NB4 (cell line): ENCODE data around the gene MIA2.

Source experiments
- POLR2A ChIP-seq: IDR thresholded peaks from 2 replicates; pipeline ENCODE4 v1.6.1; 2011; ENCODE audit warnings: mild to moderate bottlenecking; ENCODE audit not compliant: insufficient read length; ENCODE audit errors: extremely low read depth
- TF ChIP-seq, protein P1 (sequence below): IDR thresholded peaks from one replicate; pipeline ENCODE4 v1.5.1; 2012; ENCODE audit warnings: low read depth, low read length

DNA sequence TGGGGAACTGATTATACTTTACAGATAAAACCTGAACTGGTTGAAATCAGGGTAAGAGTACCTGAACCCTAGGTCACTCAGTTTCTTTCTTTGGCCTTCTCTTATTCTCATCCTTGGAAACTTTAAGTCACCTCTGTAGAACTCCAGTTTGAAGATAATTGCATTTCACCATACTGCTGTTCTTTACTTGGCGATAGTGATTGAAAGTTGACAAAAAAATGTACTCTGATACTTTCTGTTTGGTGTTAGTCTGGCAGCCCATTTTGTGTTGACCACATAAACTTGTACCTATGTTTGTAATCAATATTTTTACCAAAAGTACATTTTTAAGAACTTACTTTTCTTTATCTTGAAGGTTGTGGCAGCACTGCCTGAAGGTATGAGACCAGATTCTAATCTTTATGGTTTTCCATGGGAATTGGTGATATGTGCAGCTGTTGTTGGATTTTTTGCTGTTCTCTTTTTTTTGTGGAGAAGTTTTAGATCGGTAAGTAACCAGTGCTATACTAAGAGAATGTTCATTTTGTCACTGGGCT is 42.9 kb downstream of the MIA2 start:
- TF ChIP-seq POLR2A: no peak
- TF ChIP-seq, protein P1, sequence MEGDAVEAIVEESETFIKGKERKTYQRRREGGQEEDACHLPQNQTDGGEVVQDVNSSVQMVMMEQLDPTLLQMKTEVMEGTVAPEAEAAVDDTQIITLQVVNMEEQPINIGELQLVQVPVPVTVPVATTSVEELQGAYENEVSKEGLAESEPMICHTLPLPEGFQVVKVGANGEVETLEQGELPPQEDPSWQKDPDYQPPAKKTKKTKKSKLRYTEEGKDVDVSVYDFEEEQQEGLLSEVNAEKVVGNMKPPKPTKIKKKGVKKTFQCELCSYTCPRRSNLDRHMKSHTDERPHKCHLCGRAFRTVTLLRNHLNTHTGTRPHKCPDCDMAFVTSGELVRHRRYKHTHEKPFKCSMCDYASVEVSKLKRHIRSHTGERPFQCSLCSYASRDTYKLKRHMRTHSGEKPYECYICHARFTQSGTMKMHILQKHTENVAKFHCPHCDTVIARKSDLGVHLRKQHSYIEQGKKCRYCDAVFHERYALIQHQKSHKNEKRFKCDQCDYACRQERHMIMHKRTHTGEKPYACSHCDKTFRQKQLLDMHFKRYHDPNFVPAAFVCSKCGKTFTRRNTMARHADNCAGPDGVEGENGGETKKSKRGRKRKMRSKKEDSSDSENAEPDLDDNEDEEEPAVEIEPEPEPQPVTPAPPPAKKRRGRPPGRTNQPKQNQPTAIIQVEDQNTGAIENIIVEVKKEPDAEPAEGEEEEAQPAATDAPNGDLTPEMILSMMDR: no peak
